ENCODE measurements around the gene CYP2F1.

- TF ChIP-seq CTCF (IDR thresholded peaks at IDR 0.05) (no peak), POLR2A (IDR thresholded peaks at IDR 0.05) (no peak)
Measured at GRCh38 chr19:41089959-41090358, 24.3 kb upstream of the CYP2F1 start.

Data from suprapubic skin (tissue), 3 donors.